GM19324 (cell line): ENCODE results near the gene CCDC171.
"Not testable (repeated sequence)": the region's sequence is repeated elsewhere in the genome, so short reads cannot be mapped to it uniquely, and the experiment has no call there.

ENCODE experiments used
- ATAC-seq: cut with Tn5 transposase; IDR thresholded peaks from one replicate; pipeline ENCODE4 v1.9.1; 2021; ENCODE audit warnings: mild to moderate bottlenecking, moderate library complexity; ENCODE audit not compliant: unreplicated experiment, low FRiP score

CCDC171 gene

GRCh38 chr9:15670894-15671293 lies 118.1 kb downstream of the CCDC171 start:
- ATAC-seq = peak; percentile 73

- ATAC-seq = no peak
Measured at GRCh38 chr9:15693701-15694100, 140.9 kb downstream of the CCDC171 start.

DNA sequence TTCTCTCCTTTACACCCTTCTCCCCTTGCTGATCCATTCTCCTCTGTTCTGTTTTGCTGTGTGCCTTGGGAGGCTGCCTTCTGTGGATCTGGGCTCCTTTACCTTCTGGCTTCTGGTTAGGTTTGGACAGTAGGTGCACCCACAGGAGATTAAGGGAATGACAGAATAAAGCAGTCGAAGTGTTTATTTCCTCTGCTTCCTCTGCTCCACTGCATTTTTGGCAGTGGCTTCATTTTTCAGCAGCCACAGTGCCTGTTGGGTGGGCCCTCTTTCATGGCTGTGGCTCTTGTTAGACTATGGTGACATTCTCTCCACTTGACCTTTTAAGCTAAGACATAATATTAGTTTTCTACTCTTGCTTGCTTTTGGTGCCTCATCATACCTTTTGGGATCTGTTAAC lies 144.1 kb downstream of the CCDC171 start:
- ATAC-seq = no peak

GRCh38 chr9:15697446-15697851 lies 144.6 kb downstream of the CCDC171 start:
- ATAC-seq = no peak

DNA sequence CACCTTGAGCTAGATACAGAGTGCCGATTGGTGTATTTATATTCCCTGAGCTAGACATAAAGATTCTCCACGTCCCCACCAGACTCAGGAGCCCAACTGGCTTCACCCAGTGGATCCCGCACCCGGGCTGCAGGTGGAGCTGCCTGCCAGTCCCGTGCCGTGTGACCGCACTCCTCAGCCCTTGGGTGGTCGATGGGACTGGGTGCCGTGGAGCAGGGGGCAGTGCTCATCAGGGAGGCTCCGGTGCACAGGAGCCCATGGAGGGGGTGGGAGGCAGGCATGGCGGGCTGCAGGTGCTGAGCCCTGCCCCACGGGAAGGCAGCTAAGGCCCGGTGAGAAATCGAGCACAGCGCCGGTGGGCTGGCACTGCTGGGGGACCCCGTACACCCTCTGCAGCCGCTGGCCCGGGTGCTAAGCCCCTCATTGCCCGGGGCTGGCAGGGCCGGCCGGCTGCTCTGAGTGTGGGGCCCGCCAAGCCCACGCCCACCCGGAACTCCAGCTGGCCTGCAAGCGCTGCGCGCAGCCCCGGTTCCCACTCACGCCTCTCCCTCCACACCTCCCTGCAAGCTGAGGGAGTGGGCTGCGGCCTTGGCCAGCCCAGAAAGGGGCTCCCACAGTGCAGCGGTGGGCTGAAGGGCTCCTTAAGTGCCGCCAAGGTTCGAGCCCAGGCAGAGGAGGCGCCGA lies 147.2 kb downstream of the CCDC171 start:
- not testable (repeated sequence) for ATAC-seq

DNA sequence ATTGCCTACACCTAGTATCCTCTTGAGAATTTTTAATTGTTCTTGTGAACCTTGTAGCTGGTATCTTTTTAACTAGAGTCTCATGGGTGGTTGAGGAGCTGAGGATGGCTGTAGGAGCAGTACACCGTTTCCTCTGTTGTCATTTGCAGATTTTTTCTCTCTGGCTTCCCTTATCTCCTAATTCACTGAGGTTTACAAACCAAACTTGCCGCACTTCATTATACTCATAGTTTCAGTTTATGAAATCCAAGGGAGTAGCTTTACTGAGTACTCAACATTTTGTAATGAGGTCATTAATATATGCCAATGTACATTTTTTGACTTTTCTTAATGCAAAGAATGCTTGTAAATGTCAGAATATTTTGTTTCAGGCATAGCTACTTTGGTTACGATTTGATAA lies 154.2 kb downstream of the CCDC171 start:
- no peak for ATAC-seq

GRCh38 chr9:15711531-15711930 lies 158.7 kb downstream of the CCDC171 start:
- ATAC-seq = no peak

GRCh38 chr9:15711931-15712330 lies 159.1 kb downstream of the CCDC171 start:
- no peak for ATAC-seq

DNA sequence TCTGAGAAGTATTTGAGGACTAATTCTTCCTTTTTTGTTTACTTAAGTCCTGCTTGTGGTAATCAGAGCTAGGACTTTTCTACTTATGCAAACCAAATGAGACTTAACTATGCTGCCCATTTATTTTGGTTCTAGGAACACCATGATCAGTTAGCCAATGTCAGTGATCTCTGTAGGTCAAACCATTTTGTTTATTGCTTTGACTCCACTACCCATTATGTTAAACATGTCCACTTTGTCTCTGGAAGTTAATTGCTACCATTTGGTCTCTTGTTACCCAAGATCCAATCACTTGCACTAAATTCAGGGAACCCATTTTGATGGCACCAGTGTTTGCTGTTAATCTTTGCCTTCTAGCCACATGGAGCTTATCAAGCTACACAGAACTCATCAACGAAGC lies 161.9 kb downstream of the CCDC171 start:
- no peak for ATAC-seq

GRCh38 chr9:15717290-15717967 lies 164.6 kb downstream of the CCDC171 start:
- no peak for ATAC-seq

DNA sequence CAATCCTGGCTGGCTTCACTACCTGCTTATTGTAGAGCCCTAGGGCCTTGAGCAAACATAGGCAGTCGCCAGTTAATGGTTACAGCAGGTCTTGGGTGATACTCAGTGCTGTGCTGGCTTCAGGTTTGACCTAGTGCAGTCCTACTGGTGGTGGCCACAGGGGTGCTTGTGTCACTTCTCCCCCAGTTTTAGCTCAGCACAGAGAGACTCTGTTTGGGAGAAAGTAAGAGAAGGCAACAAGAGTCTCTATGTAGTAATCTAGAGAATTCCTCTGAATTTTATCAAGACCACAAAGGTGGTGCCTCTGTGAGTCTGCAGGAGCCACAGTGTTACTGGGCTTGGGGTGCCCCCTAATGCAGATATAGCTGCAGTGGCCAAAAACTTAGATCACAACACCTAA lies 165.6 kb downstream of the CCDC171 start:
- no peak for ATAC-seq

DNA sequence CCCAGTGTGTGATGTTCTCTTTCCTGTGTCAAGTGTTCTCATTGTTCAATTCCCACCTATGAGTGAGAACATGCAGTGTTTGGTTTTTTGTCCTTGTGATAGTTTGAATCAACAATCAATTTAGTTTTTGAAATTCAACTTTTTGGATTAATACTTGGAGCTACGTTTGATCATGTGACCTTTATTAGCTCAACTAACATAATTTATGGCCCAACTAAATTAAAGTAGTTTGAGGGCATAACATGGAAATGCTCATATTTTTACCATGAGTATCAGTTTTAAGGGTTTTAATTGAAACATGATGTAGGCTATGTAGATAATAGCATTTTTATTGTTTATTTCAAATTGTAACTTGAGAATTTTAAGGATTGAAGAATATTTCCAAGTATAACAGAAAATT lies 168.0 kb downstream of the CCDC171 start:
- ATAC-seq = no peak

- no peak for ATAC-seq
Measured at GRCh38 chr9:15722888-15723287, 170.0 kb downstream of the CCDC171 start.

DNA sequence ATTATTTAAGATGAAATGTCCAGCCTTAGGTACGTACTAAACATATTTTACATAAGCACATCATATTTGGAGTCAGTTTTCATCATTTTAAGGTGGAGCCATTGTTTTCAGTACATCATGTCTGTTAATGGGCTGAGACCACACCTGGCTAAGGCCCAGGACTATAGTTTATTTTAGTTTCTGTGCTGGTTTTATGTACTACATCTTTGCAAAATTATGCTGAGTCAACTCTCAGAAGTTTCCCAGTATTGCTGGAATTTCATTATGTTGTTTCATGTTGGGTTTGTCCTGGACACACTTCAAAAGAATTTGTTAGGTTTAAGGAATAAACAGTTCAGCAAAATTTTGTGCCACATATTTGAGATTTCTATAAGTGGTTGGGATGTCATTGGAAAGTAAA lies 171.2 kb downstream of the CCDC171 start:
- ATAC-seq = no peak

GRCh38 chr9:15724612-15725011 lies 171.8 kb downstream of the CCDC171 start:
- no peak for ATAC-seq

- no peak for ATAC-seq
Measured at GRCh38 chr9:15725953-15726352, 173.1 kb downstream of the CCDC171 start.

DNA sequence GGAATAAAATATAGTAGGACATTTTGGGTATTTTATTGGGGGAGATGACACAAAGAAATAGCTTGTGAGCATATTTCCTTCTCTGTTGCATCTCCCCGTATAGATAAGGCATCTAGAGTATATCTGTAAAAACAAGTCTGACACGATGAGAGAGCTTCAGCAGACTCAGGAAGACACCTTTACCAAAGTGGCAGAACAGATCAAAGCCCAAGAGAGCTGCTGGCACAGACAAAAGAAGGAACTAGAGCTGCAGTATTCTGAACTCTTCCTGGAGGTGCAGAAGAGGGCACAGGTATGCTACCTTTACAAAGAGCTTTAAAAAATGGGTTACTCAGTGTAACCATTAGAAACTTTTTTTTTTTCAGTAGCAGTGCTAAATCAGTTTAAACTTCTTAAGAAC lies 176.7 kb downstream of the CCDC171 start:
- ATAC-seq = no peak

GRCh38 chr9:15735083-15735857 lies 182.4 kb downstream of the CCDC171 start:
- no peak for ATAC-seq

DNA sequence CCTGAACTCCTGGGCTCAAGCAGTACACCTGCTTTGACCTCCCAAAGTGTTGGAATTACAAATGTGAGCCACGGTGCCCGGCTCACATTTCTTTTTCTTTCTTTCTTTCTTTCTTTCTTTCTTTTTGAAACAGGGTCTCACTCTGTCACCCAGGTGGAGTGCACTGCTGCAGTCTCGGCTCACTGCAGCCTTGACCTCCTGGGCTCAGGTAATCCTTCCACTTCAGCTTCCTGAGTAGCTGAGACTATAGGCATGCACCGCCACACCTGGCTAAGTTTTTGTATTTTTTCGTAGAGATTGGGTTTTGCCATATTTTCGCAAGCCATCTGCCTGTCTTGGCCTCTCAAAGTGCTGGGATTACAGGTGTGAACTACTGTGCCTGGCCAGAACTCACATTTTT lies 183.7 kb downstream of the CCDC171 start:
- no peak for ATAC-seq

DNA sequence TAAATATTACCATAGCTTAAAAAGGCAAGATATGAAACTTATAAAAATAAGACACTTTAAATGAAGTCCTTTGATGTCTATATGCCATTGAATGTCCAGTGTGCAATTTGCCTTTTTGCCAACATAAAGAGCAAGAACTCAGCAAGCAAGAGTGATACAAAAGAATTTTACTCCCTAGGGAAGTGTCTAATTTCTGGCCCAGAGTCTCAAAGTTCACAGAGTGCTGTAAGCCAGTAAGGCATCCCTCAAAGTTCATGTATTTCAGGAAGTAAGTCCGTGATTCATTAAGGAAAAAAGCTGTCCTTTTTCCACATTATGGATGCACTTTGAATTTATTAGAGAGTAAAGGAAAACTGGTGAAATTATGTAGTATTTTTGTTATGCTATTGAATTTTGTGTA lies 185.2 kb downstream of the CCDC171 start:
- no peak for ATAC-seq

- no peak for ATAC-seq
Measured at GRCh38 chr9:15741015-15741414, 188.2 kb downstream of the CCDC171 start.

GRCh38 chr9:15743512-15743911 lies 190.7 kb downstream of the CCDC171 start:
- ATAC-seq = peak; percentile 85
